PC-9 (cell line): ENCODE results near the gene RPS4Y2. TPM values are rescaled to one million over a fixed set of nuclear protein-coding genes. Genes with fewer than 3 reads are reported as not detected.

Experiments used
- BruUV-seq: library from RNA; stranded (reverse); fragments of 400-500 nt; replicated peaks from 2 replicates; lab custom pipeline; 2021; lab: Mats Ljungman, UMichigan
- CTCF ChIA-PET: fragments of 300-600 bp; sonication (Branson Sonifier 250); formaldehyde crosslinking; loops from one replicate; lab custom pipeline; 2022; ENCODE audit warnings: antibody characterized with exemption; lab: Charles Lee
- POLR2A ChIA-PET: fragments of 300-600 bp; sonication (Branson Sonifier 250); formaldehyde crosslinking; loops from one replicate; lab custom pipeline; 2022; ENCODE audit warnings: antibody characterized with exemption; ENCODE audit not compliant: unreplicated experiment; lab: Charles Lee
- DNase-seq, 2 experiments: peaks; one replicate each; pipeline versions ENCODE4 v3.0.0 to v3.0.0-alpha.2; 2015 to 2022; ENCODE audit warnings: mixed read lengths in 1 of 2
- H2AFZ ChIP-seq: fragments of 200-600 bp; sonication (generic); 2 replicates; pipeline ENCODE4 v1.8.1; 2017; ENCODE audit warnings: antibody characterized with exemption
- H3F3A ChIP-seq: fragments of 200-600 bp; sonication (generic); 2 replicates; pipeline ENCODE4 v1.8.1; 2017; ENCODE audit warnings: antibody characterized with exemption, mild to moderate bottlenecking, low read depth; ENCODE audit not compliant: insufficient read depth
- H3K27ac ChIP-seq: fragments of 200-600 bp; sonication (generic); 2 replicates; pipeline ENCODE4 v1.6.1; 2016; ENCODE audit warnings: mixed run types
- H3K27me3 ChIP-seq: fragments of 200-600 bp; sonication (generic); 2 replicates; pipeline ENCODE4 v1.6.1; 2016; ENCODE audit warnings: low read depth, mixed run types; ENCODE audit not compliant: insufficient read depth
- H3K36me3 ChIP-seq: fragments of 200-600 bp; sonication (generic); 2 replicates; pipeline ENCODE4 v1.6.1; 2016; ENCODE audit warnings: low read depth, mixed run types
- H3K4me1 ChIP-seq: fragments of 200-600 bp; sonication (generic); replicated peaks from 2 replicates; pipeline ENCODE4 v1.6.1; 2016; ENCODE audit warnings: mixed run types; ENCODE audit not compliant: insufficient read depth
- H3K4me2 ChIP-seq: fragments of 200-600 bp; sonication (generic); 2 replicates; pipeline ENCODE4 v1.6.1; 2017; ENCODE audit warnings: mixed run types
- H3K4me3 ChIP-seq: fragments of 200-600 bp; sonication (generic); 2 replicates; pipeline ENCODE4 v1.6.1; 2016; ENCODE audit warnings: mixed run types
- H3K79me2 ChIP-seq: fragments of 200-600 bp; sonication (generic); 2 replicates; pipeline ENCODE4 v1.6.1; 2017; ENCODE audit warnings: low read depth, mixed run types
- H3K9me2 ChIP-seq: fragments of 200-600 bp; sonication (generic); 2 replicates; pipeline ENCODE4 v1.8.1; 2017; ENCODE audit warnings: mild to moderate bottlenecking; ENCODE audit not compliant: insufficient read depth
- H3K9me3 ChIP-seq: fragments of 200-600 bp; sonication (generic); 2 replicates; pipeline ENCODE4 v1.8.1; 2016; ENCODE audit warnings: low read depth; ENCODE audit not compliant: insufficient read depth
- H4K20me1 ChIP-seq: fragments of 200-600 bp; sonication (generic); 2 replicates; pipeline ENCODE4 v1.8.1; 2017; ENCODE audit not compliant: insufficient read depth
- CTCF ChIP-seq: fragments of 200-600 bp; sonication (generic); conservative IDR thresholded peaks from 2 replicates; pipeline ENCODE4 v1.6.1; 2017; ENCODE audit warnings: mixed run types, antibody characterized with exemption, mild to moderate bottlenecking, moderate library complexity
- EZH2 ChIP-seq: fragments of 200-600 bp; sonication (generic); IDR thresholded peaks from 2 replicates; pipeline ENCODE4 v1.8.0; 2017; ENCODE audit warnings: antibody characterized with exemption, low read depth
- intact Hi-C: fragments of 100-400 bp; cut with micrococcal nuclease; formaldehyde crosslinking; loops from one replicate; pipeline ENCODE4 v1.10.0; 2022; ENCODE audit not compliant: unreplicated experiment
- total RNA-seq: library from RNA; stranded (reverse); gene quantifications from 2 replicates; pipeline ENCODE4 v1.2.3, GENCODE V29; 2021

Gene RPS4Y2
- total RNA-seq, 1 experiment from 2014 or later = not detected

- intact Hi-C loops = no loop called here
These were observed 10.8 kb upstream of the RPS4Y2 start for GRCh38 chrY:20745060-20745459.

DNA sequence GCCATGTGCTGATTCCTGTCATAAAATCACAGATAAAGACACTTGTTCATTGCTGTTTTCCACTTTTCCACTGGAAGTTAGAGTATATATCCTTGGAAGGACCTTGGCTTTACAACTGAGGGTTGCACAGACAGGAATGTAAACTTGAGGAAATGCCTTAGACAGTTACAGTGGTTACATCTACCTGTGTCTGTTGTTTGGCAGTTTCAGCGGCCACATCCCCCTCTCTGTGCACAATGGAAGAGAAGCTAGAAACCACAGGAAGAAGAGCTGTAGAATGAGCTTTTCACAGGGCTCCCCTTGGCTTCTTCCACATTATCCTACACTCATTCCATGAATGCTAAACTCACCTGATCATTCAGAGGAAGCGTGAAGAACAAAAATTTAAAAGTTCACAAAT is 9.0 kb upstream of the RPS4Y2 start:
- intact Hi-C loops = no loop called here
- no peaks in the 10 kb centered on the region for H3K9me3 ChIP-seq
- no peak overlapping the region for H3K4me2 ChIP-seq
- POLR2A ChIA-PET = no interaction called here
- no peaks in the 10 kb centered on the region for H3K79me2 ChIP-seq
- no peaks in the 10 kb centered on the region for H3K27me3 ChIP-seq
- H3K36me3 ChIP-seq = no peaks in the 10 kb centered on the region
- CTCF ChIA-PET = no interaction called here
- no peak overlapping the region for H2AFZ ChIP-seq
- TF ChIP-seq CTCF (no peak), EZH2 (no peak)
- no peaks in the 10 kb centered on the region for H3K4me1 ChIP-seq
- no peaks in the 10 kb centered on the region for H4K20me1 ChIP-seq
- H3F3A ChIP-seq = no peaks in the 10 kb centered on the region
- BruUV-seq = no TSS peak
- H3K4me3 ChIP-seq = no peak overlapping the region
- H3K27ac ChIP-seq = no peak overlapping the region
- DNase-seq = no peak
- H3K9me2 ChIP-seq = no peaks in the 10 kb centered on the region

More at GRCh38 chrY:20745060-20745459, 10.8 kb upstream of the RPS4Y2 start:
- Histone ChIP-seq H4K20me1 (no peaks in the 10 kb centered on the region), H3K4me2 (no peak overlapping the region), H3K79me2 (no peaks in the 10 kb centered on the region), H3K9me2 (no peaks in the 10 kb centered on the region), H3K27me3 (no peaks in the 10 kb centered on the region), H3K27ac (no peak overlapping the region), H2AFZ (no peak overlapping the region), H3K4me3 (no peak overlapping the region), H3K9me3 (no peaks in the 10 kb centered on the region), H3K36me3 (no peaks in the 10 kb centered on the region), H3F3A (no peaks in the 10 kb centered on the region), H3K4me1 (no peaks in the 10 kb centered on the region)
- ChIA-PET POLR2A (no interaction called here), CTCF (no interaction called here)
- no peak for DNase-seq
- TF ChIP-seq EZH2 (no peak), CTCF (no peak)
- no TSS peak for BruUV-seq

- no TSS peak for BruUV-seq
- Histone ChIP-seq H2AFZ (no peak overlapping the region), H3F3A (no peaks in the 10 kb centered on the region), H3K27ac (no peak overlapping the region), H3K4me1 (no peaks in the 10 kb centered on the region), H3K9me3 (no peaks in the 10 kb centered on the region), H4K20me1 (no peaks in the 10 kb centered on the region), H3K36me3 (no peaks in the 10 kb centered on the region), H3K79me2 (no peaks in the 10 kb centered on the region), H3K27me3 (no peaks in the 10 kb centered on the region), H3K4me2 (no peak overlapping the region), H3K9me2 (no peaks in the 10 kb centered on the region), H3K4me3 (no peak overlapping the region)
- intact Hi-C loops = no loop called here
- ChIA-PET CTCF (no interaction called here), POLR2A (no interaction called here)
- TF ChIP-seq EZH2 (no peak), CTCF (no peak)
- no peak for DNase-seq
These were observed 8.0 kb downstream of the RPS4Y2 start for GRCh38 chrY:20763869-20764268.
